ENCODE measurements around the gene CHAC2.

Gene CHAC2

DNA sequence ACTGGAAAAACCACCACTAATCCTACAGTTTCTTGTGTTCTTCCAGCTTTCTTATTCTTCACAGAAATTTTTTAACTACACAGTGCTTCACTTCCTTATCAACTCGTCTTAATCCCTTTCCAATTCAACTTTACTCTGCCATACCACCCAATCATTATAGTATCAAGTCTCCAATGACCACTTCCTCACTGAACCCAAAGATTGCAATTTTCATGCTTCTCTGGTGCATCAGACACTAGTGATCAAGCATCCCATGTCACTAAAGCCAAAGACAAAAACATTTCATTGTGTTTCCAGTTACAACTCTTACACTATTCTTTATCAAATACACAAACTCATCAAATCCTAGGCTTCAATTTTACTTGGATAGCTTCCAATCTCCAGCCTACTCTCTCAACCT, 9.5 kb downstream of the CHAC2 start:
- peaks cover 3% of the 10 kb centered on the region; the same call in 1 of the 2 replicates for H3K4me1 ChIP-seq (ENCODE audit: control insufficient read depth, insufficient read depth, low read length)
- H3K36me3 ChIP-seq (ENCODE audit: control insufficient read depth, insufficient read depth, low read length): peaks cover 29% of the 10 kb centered on the region
- no peak overlapping the region for H3K4me3 ChIP-seq (ENCODE audit: low read depth, low read length)
- no peak overlapping the region for H3K9ac ChIP-seq (ENCODE audit: low read length)
- H3K9me3 ChIP-seq (ENCODE audit: control insufficient read depth, insufficient read depth, low read depth, low read length): no peaks in the 10 kb centered on the region
- no peak overlapping the region for H3K27ac ChIP-seq (ENCODE audit: low read depth, low read length)
- H3K27me3 ChIP-seq (ENCODE audit: control insufficient read depth, insufficient read depth, low read length): no peaks in the 10 kb centered on the region

DNA sequence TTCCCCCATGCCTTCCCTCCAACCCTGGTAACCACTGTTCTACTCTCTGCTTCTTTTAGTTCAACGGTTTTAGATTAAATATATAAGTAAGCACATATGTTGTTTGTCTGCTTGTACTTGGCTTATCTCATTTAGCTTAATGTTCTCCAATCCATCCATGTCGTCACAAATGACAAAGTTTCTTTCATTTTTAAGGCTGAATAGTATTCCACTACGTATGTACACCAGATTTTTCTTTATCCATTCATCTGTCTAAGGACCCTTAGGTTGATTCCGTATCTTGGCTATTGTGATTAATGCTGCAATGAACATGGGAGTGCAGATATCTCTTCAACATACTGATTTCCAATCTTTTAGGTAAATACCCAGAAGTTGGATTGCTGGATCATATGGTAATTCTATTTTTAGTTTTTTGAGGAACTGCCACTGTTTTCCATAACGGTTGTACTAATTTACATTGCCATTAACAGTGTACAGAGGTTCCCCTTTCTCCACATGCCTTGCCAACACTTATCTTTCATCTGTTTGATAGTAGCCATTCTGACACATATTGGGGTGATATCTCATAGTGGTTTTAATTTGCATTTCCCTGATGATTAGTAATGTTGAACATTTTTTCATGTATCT, 11.0 kb downstream of the CHAC2 start:
- no peaks in the 10 kb centered on the region for H3K27me3 ChIP-seq (ENCODE audit: control insufficient read depth, insufficient read depth, low read length)
- no peak overlapping the region for H3K27ac ChIP-seq (ENCODE audit: low read depth, low read length)
- peaks cover 9% of the 10 kb centered on the region; the same call in 1 of the 2 replicates for H3K4me1 ChIP-seq (ENCODE audit: control insufficient read depth, insufficient read depth, low read length)
- peaks cover 29% of the 10 kb centered on the region for H3K36me3 ChIP-seq (ENCODE audit: control insufficient read depth, insufficient read depth, low read length)
- no peak overlapping the region for H3K4me3 ChIP-seq (ENCODE audit: low read depth, low read length)
- H3K9ac ChIP-seq (ENCODE audit: low read length): no peak overlapping the region
- H3K9me3 ChIP-seq (ENCODE audit: control insufficient read depth, insufficient read depth, low read depth, low read length): no peaks in the 10 kb centered on the region

GRCh38 chr2:53780056-53780455, 12.5 kb downstream of the CHAC2 start:
- Histone ChIP-seq H3K27ac (ENCODE audit: low read depth, low read length) (no peak overlapping the region), H3K36me3 (ENCODE audit: control insufficient read depth, insufficient read depth, low read length) (peaks cover 23% of the 10 kb centered on the region), H3K4me1 (ENCODE audit: control insufficient read depth, insufficient read depth, low read length) (peaks cover 22% of the 10 kb centered on the region), H3K9ac (ENCODE audit: low read length) (no peak overlapping the region), H3K4me3 (ENCODE audit: low read depth, low read length) (no peak overlapping the region), H3K9me3 (ENCODE audit: control insufficient read depth, insufficient read depth, low read depth, low read length) (no peaks in the 10 kb centered on the region), H3K27me3 (ENCODE audit: control insufficient read depth, insufficient read depth, low read length) (no peaks in the 10 kb centered on the region)

DNA sequence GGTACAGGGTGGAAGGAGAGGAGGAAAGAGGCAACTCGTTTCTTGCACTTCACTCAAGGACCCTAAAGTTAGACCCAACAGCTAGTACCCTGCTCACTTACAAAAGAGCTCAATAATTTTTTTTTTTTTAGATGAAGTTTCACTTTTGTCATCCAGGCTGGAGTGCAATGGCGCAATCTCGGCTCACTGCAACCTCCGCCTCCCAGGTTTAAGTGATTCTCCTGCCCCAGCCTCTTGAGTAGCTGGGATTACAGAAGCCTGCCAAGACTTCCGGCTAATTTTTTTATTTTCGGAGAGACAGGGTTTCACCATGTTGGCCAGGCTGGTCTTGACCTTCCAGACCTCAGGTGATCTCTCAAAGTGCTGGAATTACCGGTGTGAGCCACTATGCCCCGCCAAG, 15.1 kb downstream of the CHAC2 start:
- H3K9ac ChIP-seq (ENCODE audit: low read length): no peak overlapping the region
- H3K27ac ChIP-seq (ENCODE audit: low read depth, low read length): no peak overlapping the region
- peaks cover 27% of the 10 kb centered on the region for H3K4me1 ChIP-seq (ENCODE audit: control insufficient read depth, insufficient read depth, low read length)
- no peaks in the 10 kb centered on the region for H3K9me3 ChIP-seq (ENCODE audit: control insufficient read depth, insufficient read depth, low read depth, low read length)
- H3K36me3 ChIP-seq (ENCODE audit: control insufficient read depth, insufficient read depth, low read length): peaks cover 14% of the 10 kb centered on the region
- no peaks in the 10 kb centered on the region for H3K27me3 ChIP-seq (ENCODE audit: control insufficient read depth, insufficient read depth, low read length)
- no peak overlapping the region for H3K4me3 ChIP-seq (ENCODE audit: low read depth, low read length)

DNA sequence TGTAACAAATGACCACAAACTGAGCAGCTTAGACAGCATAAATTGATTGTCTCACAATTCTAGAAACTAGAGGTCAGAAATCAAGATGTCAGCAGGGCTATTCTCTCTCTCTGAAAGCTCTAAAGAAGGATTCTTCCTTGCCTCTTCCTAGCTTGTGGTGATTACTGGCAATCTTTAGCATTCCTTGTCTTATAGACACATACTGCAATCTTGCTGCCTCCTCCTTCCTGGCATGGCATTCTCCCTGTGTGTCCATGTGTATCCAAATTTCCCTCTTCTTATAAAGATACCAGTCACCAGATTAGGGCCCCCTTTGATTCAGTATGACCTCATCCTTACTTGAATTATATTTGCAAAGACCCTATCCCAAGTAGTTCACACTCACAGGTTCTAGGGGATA, 16.8 kb downstream of the CHAC2 start:
- Histone ChIP-seq H3K36me3 (ENCODE audit: control insufficient read depth, insufficient read depth, low read length) (peaks cover 8% of the 10 kb centered on the region), H3K4me3 (ENCODE audit: low read depth, low read length) (peak overlapping the region; percentile 86; the same call in 1 of the 2 replicates), H3K27ac (ENCODE audit: low read depth, low read length) (no peak overlapping the region), H3K4me1 (ENCODE audit: control insufficient read depth, insufficient read depth, low read length) (peaks cover 34% of the 10 kb centered on the region), H3K27me3 (ENCODE audit: control insufficient read depth, insufficient read depth, low read length) (no peaks in the 10 kb centered on the region), H3K9ac (ENCODE audit: low read length) (no peak overlapping the region), H3K9me3 (ENCODE audit: control insufficient read depth, insufficient read depth, low read depth, low read length) (no peaks in the 10 kb centered on the region)

GRCh38 chr2:53785366-53785765, 17.8 kb downstream of the CHAC2 start:
- no peak overlapping the region for H3K27ac ChIP-seq (ENCODE audit: low read depth, low read length)
- no peaks in the 10 kb centered on the region for H3K27me3 ChIP-seq (ENCODE audit: control insufficient read depth, insufficient read depth, low read length)
- H3K9me3 ChIP-seq (ENCODE audit: control insufficient read depth, insufficient read depth, low read depth, low read length): no peaks in the 10 kb centered on the region
- H3K4me3 ChIP-seq (ENCODE audit: low read depth, low read length): peak overlapping the region; percentile 86
- peak overlapping the region; percentile 46 for H3K9ac ChIP-seq (ENCODE audit: low read length)
- peaks cover 34% of the 10 kb centered on the region for H3K4me1 ChIP-seq (ENCODE audit: control insufficient read depth, insufficient read depth, low read length)
- H3K36me3 ChIP-seq (ENCODE audit: control insufficient read depth, insufficient read depth, low read length): no peaks in the 10 kb centered on the region; the same call in 1 of the 2 replicates

DNA sequence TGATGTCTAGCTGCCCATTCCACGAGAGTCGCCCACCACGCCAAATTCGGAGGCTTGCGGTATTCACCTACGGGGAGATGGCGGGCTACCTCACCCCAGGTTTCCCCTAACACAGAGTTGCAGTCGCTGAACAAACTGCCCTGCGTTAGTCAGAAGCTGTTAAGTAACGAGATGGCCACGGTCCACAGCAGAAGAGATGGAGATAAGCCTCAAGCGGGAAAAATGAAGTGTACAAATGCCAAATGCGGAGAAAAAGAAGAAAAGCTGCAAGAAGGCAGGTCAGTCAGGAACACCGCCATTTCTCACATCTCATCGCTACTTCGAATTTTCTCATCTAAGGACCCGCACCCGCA, 18.7 kb downstream of the CHAC2 start:
- Histone ChIP-seq H3K36me3 (ENCODE audit: control insufficient read depth, insufficient read depth, low read length) (no peaks in the 10 kb centered on the region; the same call in 1 of the 2 replicates), H3K4me1 (ENCODE audit: control insufficient read depth, insufficient read depth, low read length) (peaks cover 34% of the 10 kb centered on the region), H3K27ac (ENCODE audit: low read depth, low read length) (peak overlapping the region; percentile 53), H3K27me3 (ENCODE audit: control insufficient read depth, insufficient read depth, low read length) (no peaks in the 10 kb centered on the region), H3K9me3 (ENCODE audit: control insufficient read depth, insufficient read depth, low read depth, low read length) (no peaks in the 10 kb centered on the region), H3K9ac (ENCODE audit: low read length) (peak overlapping the region; percentile 95), H3K4me3 (ENCODE audit: low read depth, low read length) (peak overlapping the region; percentile 86)

DNA sequence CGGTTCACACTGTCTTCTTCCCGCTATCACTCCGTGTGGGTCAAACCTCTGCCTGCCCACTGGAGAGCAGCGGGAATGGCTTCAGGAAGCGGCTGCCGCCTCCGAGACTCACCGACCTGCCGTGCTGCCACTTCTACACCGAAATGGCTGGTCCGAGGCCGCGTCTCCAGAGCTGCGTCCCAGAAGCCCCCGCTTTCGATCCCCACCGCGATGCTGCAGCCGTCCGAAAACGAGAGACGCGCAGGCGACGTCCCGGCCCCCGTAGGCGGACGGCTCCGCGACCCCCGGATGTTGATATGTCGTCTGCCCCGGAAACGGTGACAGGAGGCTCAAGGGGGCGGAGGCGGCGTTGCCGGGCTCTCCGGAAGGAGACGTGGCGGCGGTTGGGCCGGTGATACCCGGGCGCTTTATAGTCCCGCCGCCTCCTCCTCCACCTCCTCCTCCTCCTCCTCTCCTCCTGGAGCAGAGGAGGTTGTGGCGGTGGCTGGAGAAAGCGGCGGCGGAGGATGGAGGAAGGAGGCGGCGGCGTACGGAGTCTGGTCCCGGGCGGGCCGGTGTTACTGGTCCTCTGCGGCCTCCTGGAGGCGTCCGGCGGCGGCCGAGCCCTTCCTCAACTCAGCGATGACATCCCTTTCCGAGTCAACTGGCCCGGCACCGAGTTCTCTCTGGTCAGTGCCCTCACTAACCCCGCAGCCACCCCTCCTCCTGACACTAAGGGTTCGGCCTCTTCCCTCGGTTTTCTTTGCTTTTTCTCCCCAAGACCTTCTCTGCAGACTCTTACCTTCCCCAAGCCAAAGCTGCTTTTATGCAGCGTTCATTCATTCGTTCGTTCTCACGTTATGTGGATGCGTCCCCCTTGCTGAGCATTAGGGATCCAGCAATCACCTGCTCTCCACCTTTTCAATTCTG, 19.4 kb downstream of the CHAC2 start, which contains the start of the genes ASB3 and ERLEC1:
TSS of gene ASB3 (minus strand) at position 249 of the 909 bp plus-strand sequence. CDS start 21,381 bp downstream, outside the sequence.
TSS of gene ERLEC1 (plus strand) at position 340 of the 909 bp plus-strand sequence. CDS start at position 507, 167 bp downstream.
- H3K9ac ChIP-seq (ENCODE audit: low read length): peak within 1 kb of the TSS; percentile 95

DNA sequence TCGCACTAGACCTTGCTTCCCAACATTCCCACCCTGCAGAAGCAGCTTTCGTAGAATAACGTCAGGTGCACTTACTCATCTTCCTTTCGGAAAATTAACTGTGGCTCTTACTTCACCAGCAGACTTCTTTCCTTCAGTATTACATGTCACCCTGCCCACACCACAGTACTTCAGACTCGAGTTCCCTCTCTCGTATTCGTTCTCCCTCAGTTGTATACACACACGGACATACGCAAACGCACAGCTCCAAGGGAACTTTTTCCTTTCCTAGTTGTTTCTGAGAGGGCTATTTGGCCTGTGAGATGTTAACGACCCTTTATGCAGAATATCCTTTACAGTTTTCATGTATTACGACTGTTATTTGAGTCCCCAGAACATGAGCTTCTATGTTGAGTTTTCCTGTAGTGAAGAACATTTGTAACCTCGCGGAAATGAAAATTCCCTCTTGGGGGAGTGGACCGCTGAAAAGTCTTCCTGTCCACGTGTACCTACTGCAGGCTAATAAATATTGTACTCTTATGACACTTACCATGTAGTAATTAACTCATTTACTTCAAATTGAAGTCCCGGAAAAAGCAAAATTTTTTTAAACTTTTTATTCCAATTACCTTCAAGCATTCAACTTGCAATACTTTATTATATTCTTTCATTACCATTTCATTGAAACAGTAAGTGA, 20.1 kb downstream of the CHAC2 start:
- H3K4me3 ChIP-seq (ENCODE audit: low read depth, low read length): peak overlapping the region; percentile 86
- no peaks in the 10 kb centered on the region for H3K27me3 ChIP-seq (ENCODE audit: control insufficient read depth, insufficient read depth, low read length)
- H3K4me1 ChIP-seq (ENCODE audit: control insufficient read depth, insufficient read depth, low read length): peaks cover 27% of the 10 kb centered on the region
- H3K36me3 ChIP-seq (ENCODE audit: control insufficient read depth, insufficient read depth, low read length): no peaks in the 10 kb centered on the region; the same call in 1 of the 2 replicates
- peak overlapping the region; percentile 95 for H3K9ac ChIP-seq (ENCODE audit: low read length)
- H3K27ac ChIP-seq (ENCODE audit: low read depth, low read length): peak overlapping the region; percentile 41; the same call in 1 of the 2 replicates
- H3K9me3 ChIP-seq (ENCODE audit: control insufficient read depth, insufficient read depth, low read depth, low read length): no peaks in the 10 kb centered on the region

More for the DNA sequence above, 19.4 kb downstream of the CHAC2 start, which contains the start of the genes ASB3 and ERLEC1:
- peaks cover 33% of the 10 kb centered on the region for H3K4me1 ChIP-seq (ENCODE audit: control insufficient read depth, insufficient read depth, low read length)
- H3K4me3 ChIP-seq (ENCODE audit: low read depth, low read length): peak within 1 kb of the TSS; percentile 86
- no peaks in the 10 kb centered on the region; the same call in 1 of the 2 replicates for H3K36me3 ChIP-seq (ENCODE audit: control insufficient read depth, insufficient read depth, low read length)
- H3K27ac ChIP-seq (ENCODE audit: low read depth, low read length): peak within 1 kb of the TSS; percentile 53
- no peaks in the 10 kb centered on the region for H3K9me3 ChIP-seq (ENCODE audit: control insufficient read depth, insufficient read depth, low read depth, low read length)
- no peaks in the 10 kb centered on the region for H3K27me3 ChIP-seq (ENCODE audit: control insufficient read depth, insufficient read depth, low read length)

- Histone ChIP-seq H3K27ac (ENCODE audit: low read depth, low read length) (no peak overlapping the region), H3K4me1 (ENCODE audit: control insufficient read depth, insufficient read depth, low read length) (peaks cover 1% of the 10 kb centered on the region; the same call in 1 of the 2 replicates), H3K9me3 (ENCODE audit: control insufficient read depth, insufficient read depth, low read depth, low read length) (no peaks in the 10 kb centered on the region), H3K27me3 (ENCODE audit: control insufficient read depth, insufficient read depth, low read length) (no peaks in the 10 kb centered on the region), H3K4me3 (ENCODE audit: low read depth, low read length) (no peak overlapping the region), H3K9ac (ENCODE audit: low read length) (no peak overlapping the region), H3K36me3 (ENCODE audit: control insufficient read depth, insufficient read depth, low read length) (peaks cover 32% of the 10 kb centered on the region)
These were observed 25.7 kb downstream of the CHAC2 start for GRCh38 chr2:53793261-53793660.
